Spleen (tissue), 11 donors: Measurements from ENCODE around the gene CYLD. TPM values are rescaled to one million over a fixed set of nuclear protein-coding genes. Genes with fewer than 3 reads are reported as not detected.

Experiments used
- DNase-seq: peaks from one replicate; pipeline ENCODE4 v3.0.0-alpha.2; 2020
- H3K27ac ChIP-seq, 8 donors: fragments of 200-600 bp; sonication (generic) in 7 of 8; 1 replicate in 4 of 8; 2 replicates in 4 of 8; pipeline versions ENCODE4 v1.5.0 to v1.8.0; 2016 to 2021; ENCODE audit warnings: inconsistent platforms in 4 of 8, mild to moderate bottlenecking in 4 of 8, moderate library complexity in 1 of 8
- H3K27me3 ChIP-seq, 7 donors: fragments of 200-600 bp; sonication (generic) in 6 of 7; replicated peaks in 1 of 7; 1 replicate in 4 of 7; 2 replicates in 3 of 7; pipeline versions ENCODE4 v1.5.0 to v1.8.0; 2016 to 2021; ENCODE audit warnings: inconsistent platforms in 3 of 7, mild to moderate bottlenecking in 1 of 7
- H3K36me3 ChIP-seq, 6 donors: fragments of 200-600 bp; sonication (generic) in 5 of 6; 1 replicate in 4 of 6; 2 replicates in 2 of 6; pipeline versions ENCODE4 v1.5.0 to v1.8.0; 2016 to 2021; ENCODE audit warnings: inconsistent platforms in 2 of 6
- H3K4me1 ChIP-seq, 6 donors: fragments of 200-600 bp; sonication (generic) in 5 of 6; 1 replicate in 3 of 6; 2 replicates in 3 of 6; pipeline versions ENCODE4 v1.5.0 to v1.8.0; 2016 to 2021; ENCODE audit warnings: inconsistent platforms in 3 of 6
- H3K4me3 ChIP-seq, 8 donors: fragments of 200-600 bp; sonication (generic) in 7 of 8; 1 replicate in 4 of 8; 2 replicates in 4 of 8; pipeline versions ENCODE4 v1.5.0 to v1.8.0; 2016 to 2021; ENCODE audit warnings: inconsistent platforms in 4 of 8, mild to moderate bottlenecking in 4 of 8, moderate library complexity in 2 of 8
- H3K9me3 ChIP-seq, 8 donors: fragments of 200-600 bp; sonication (generic) in 7 of 8; 1 replicate in 4 of 8; 2 replicates in 4 of 8; pipeline versions ENCODE4 v1.5.0 to v1.8.0; 2016 to 2021; ENCODE audit warnings: inconsistent platforms in 4 of 8
- POLR2A ChIP-seq, 3 donors: fragments of 450-650 bp; IDR thresholded peaks; one replicate each; pipeline ENCODE4 v1.5.1; 2017; ENCODE audit warnings: antibody characterized with exemption in 3 of 3, mild to moderate bottlenecking in 1 of 3
- POLR2AphosphoS5 ChIP-seq, 3 donors: sonication (generic); formaldehyde crosslinking; IDR thresholded peaks; one replicate each; pipeline ENCODE4 v1.5.1; 2017; ENCODE audit warnings: antibody characterized with exemption in 3 of 3
- WGBS, 5 donors: extraction: QIAGEN DNeasy Blood & Tissue Kit in 3 of 5; methylation state at CpG; one replicate each; pipeline versions ENCODE4 v1.1.5 to v1.1.7; 2013 to 2018; 5-methylcytosine and 5-hydroxymethylcytosine counted together
- intact Hi-C: fragments of 100-400 bp; cut with DNase I; formaldehyde crosslinking; loops from one replicate; pipeline ENCODE4 v1.15.0; 2023; ENCODE audit warnings: low total_unique reads
- polyA plus RNA-seq, 3 donors: library from polyadenylated mRNA; stranded (reverse); fragments of 200-250 nt; gene quantifications; one replicate each; pipeline ENCODE4 v1.2.1, GENCODE V29; 2013
- total RNA-seq, 7 donors: library from RNA; depleted of rRNA in 3 of 7; stranded (reverse); fragments of >200 nt in 3 of 7; fragmentation: NEBNext Ultra II Directional in 4 of 7; extraction: Animal tissue kit (Norgen Biotek cat#: 25700) in 4 of 7; gene quantifications; one replicate each; pipeline versions ENCODE4 v1.1.0 to v1.2.1, GENCODE V29; 2016 to 2021
- TF ChIP-seq, protein P1 (sequence below), 11 experiments: fragments of 200-600 bp in 7 of 11; fragments of 450-650 bp in 4 of 11; sonication (generic) in 4 of 11; IDR thresholded peaks in 8 of 11; conservative IDR thresholded peaks in 3 of 11; 1 replicate in 7 of 11; 2 replicates in 4 of 11; pipeline versions ENCODE4 v1.4.0 to v1.8.0; 2016 to 2021; ENCODE audit warnings: antibody characterized with exemption in 11 of 11, inconsistent platforms in 4 of 11, mild to moderate bottlenecking in 1 of 11
- donor health status: healthy with polysubstance abuse.
- donor health status: DM: no; HTN: no; CAD: no; lungs with moderate emphysema.
- donor health status: DM: no; HTN: no; CAD: no.
- donor health status: Bipolar disorder and iron deficiency.
- donor health status: healthy.
- donor health status: DM: no; HTN: no; CAD: no.
- donor health status: DM: yes; HTN: yes; CAD: no.

The CYLD gene
- total and polyA plus RNA-seq, 10 donors: 19.9 to 133 (median 103) TPM

- WGBS, 5 donors: 89 to 99% (median 94%) methylated on average over 3 of the region's 3 CpGs
- no peaks in the 10 kb centered on the region for H3K4me1 ChIP-seq
- H3K27me3 ChIP-seq: peaks cover 0 to 17% (median 0%) of the 10 kb centered on the region in 7 donors
- H3K27ac ChIP-seq: no peak overlapping the region
- H3K36me3 ChIP-seq: no peaks in the 10 kb centered on the region
- H3K4me3 ChIP-seq: no peak overlapping the region
- TF ChIP-seq POLR2A (IDR thresholded peaks at IDR 0.05) (no peak), POLR2AphosphoS5 (IDR thresholded peaks at IDR 0.05) (no peak)
- TF ChIP-seq, protein P1, sequence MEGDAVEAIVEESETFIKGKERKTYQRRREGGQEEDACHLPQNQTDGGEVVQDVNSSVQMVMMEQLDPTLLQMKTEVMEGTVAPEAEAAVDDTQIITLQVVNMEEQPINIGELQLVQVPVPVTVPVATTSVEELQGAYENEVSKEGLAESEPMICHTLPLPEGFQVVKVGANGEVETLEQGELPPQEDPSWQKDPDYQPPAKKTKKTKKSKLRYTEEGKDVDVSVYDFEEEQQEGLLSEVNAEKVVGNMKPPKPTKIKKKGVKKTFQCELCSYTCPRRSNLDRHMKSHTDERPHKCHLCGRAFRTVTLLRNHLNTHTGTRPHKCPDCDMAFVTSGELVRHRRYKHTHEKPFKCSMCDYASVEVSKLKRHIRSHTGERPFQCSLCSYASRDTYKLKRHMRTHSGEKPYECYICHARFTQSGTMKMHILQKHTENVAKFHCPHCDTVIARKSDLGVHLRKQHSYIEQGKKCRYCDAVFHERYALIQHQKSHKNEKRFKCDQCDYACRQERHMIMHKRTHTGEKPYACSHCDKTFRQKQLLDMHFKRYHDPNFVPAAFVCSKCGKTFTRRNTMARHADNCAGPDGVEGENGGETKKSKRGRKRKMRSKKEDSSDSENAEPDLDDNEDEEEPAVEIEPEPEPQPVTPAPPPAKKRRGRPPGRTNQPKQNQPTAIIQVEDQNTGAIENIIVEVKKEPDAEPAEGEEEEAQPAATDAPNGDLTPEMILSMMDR (IDR thresholded peaks at IDR 0.05 in 8 of 11, conservative IDR thresholded peaks at IDR 0.05 in 3 of 11): no peak
- no peak for DNase-seq
- intact Hi-C loops: no loop called here
- peaks cover 0 to 6% (median 0%) of the 10 kb centered on the region in 8 donors for H3K9me3 ChIP-seq
Observed at GRCh38 chr16:50833929-50834328, 92.0 kb downstream of the CYLD start.

DNA sequence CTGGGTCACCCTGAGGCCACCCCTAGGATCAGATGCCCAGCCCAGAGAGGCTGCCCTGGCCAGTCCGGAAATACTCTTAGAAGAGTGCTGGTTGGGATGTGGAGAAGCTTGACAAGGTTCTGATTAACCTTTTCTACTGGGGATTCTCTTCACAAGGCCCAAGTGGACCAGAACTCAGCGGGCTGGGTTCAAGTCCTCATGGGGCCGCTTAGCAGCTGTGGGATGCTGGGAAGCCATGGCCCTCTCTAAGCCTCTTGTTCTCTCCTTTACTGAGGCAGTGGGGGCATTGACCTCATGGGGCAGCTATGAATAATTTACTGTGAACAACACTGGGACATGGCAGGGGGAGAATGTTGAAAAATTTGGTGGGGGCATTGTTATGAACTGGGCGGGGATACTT is 92.8 kb downstream of the CYLD start:
- DNase-seq: no peak
- TF ChIP-seq POLR2A (IDR thresholded peaks at IDR 0.05) (no peak), POLR2AphosphoS5 (IDR thresholded peaks at IDR 0.05) (no peak)
- TF ChIP-seq, protein P1 (IDR thresholded peaks at IDR 0.05 in 8 of 11, conservative IDR thresholded peaks at IDR 0.05 in 3 of 11): no peak
- Histone ChIP-seq H3K36me3 (no peaks in the 10 kb centered on the region), H3K27ac (no peak overlapping the region), H3K4me1 (no peaks in the 10 kb centered on the region), H3K4me3 (no peak overlapping the region), H3K27me3 (peaks cover 0 to 17% (median 0%) of the 10 kb centered on the region in 7 donors), H3K9me3 (peaks cover 0 to 6% (median 0%) of the 10 kb centered on the region in 8 donors)
- 81 to 97% (median 93%) methylated on average over 4 of the region's 4 CpGs for WGBS, 5 donors
- intact Hi-C loops: no loop called here

DNA sequence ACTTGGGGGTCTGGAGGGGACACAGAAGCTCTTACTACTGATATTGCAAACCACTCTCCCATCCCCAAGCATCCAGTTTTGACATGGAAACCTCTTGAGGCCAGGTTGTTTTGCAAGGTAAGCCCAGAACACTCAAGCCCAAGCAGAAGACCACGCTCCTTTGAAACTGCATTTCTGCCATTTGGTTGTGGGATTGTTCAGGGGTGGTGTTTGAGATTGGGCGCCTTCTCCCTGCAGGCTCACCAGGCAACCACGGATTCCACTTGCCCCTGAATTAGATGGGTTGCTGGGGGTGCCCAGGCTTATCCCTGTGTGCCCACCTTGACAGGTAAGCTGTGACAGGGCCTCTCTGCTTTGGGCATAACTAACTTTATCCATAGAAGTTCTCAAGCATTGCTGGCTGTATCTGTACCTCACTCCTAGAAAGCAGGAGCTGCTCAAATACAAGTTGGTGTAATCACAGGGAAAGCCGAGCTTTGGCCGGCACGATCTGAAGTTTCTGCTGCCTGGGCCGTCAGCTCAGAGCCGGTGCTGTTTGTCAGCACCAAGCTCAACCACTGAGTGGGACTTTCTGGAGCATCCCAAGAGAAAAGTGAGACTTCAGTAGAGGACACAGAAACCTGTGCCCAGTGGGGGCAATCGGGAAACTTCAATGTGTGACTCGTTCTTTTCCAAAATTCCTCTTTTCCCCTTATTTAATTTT is 93.6 kb downstream of the CYLD start:
- peaks cover 0 to 24% (median under 1%) of the 10 kb centered on the region in 7 donors for H3K27me3 ChIP-seq
- DNase-seq: no peak
- peaks cover 0 to 6% (median 0%) of the 10 kb centered on the region in 8 donors for H3K9me3 ChIP-seq
- no peak overlapping the region for H3K4me3 ChIP-seq
- H3K4me1 ChIP-seq: peaks cover 0 to under 1% (median 0%) of the 10 kb centered on the region in 6 donors
- WGBS, 5 donors: 79 to 90% (median 85%) methylated on average over 10 of the region's 10 CpGs
- no peak for TF ChIP-seq POLR2A (IDR thresholded peaks at IDR 0.05)
- TF ChIP-seq POLR2AphosphoS5 (IDR thresholded peaks at IDR 0.05): no peak
- TF ChIP-seq, protein P1 (IDR thresholded peaks at IDR 0.05 in 8 of 11, conservative IDR thresholded peaks at IDR 0.05 in 3 of 11): no peak
- intact Hi-C loops: no loop called here
- H3K27ac ChIP-seq: no peak overlapping the region
- H3K36me3 ChIP-seq: no peaks in the 10 kb centered on the region

DNA sequence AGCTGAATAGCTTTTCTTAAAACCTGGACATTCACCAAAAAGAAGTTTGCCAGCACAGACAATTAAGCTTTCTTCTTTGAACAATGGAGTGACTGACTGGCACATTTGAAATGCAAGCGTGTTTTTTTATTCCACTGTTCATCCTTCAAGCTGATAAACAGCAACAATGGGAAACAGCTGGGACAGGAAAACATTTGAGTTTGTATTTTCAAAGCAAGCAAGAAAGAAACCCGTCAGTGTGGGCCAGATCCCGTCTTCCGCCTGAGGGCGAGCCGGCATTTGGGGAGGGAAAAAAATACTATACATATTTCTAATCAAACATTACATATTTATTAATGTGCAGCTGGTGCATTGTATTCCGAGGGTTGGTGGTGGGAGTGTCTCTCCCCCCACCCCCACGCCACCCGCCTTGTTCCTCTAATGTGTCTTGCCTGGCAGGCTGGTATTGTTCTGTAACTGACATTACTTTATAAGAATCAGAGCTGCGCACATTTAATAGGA is 94.3 kb downstream of the CYLD start:
- H3K27me3 ChIP-seq: peaks cover 0 to 31% (median 7%) of the 10 kb centered on the region in 7 donors
- WGBS, 5 donors: 49 to 72% (median 70%) methylated on average over 10 of the region's 10 CpGs
- H3K36me3 ChIP-seq: no peaks in the 10 kb centered on the region
- intact Hi-C loops: no loop called here
- peaks cover 0 to 6% (median 0%) of the 10 kb centered on the region in 8 donors for H3K9me3 ChIP-seq
- no peak overlapping the region for H3K27ac ChIP-seq
- H3K4me1 ChIP-seq: peaks cover 0 to 7% (median 5%) of the 10 kb centered on the region in 6 donors
- no peak for TF ChIP-seq POLR2A (IDR thresholded peaks at IDR 0.05)
- TF ChIP-seq, protein P1 (IDR thresholded peaks at IDR 0.05 in 8 of 11, conservative IDR thresholded peaks at IDR 0.05 in 3 of 11): no peak
- TF ChIP-seq POLR2AphosphoS5 (IDR thresholded peaks at IDR 0.05): no peak
- H3K4me3 ChIP-seq: no peak overlapping the region
- DNase-seq: no peak
